ELR (cell line): ENCODE measurements around the gene ADD1.

Experiments
- DNase-seq: peaks from one replicate; pipeline ENCODE4 v3.0.0-alpha.2; 2015; ENCODE audit warnings: low read depth

Gene ADD1

GRCh38 chr4:2843263-2843940, at the start of gene ADD1:
Gene ADD1, plus strand, starts transcription at chr4:2843844. Its CDS starts 32,072 bp downstream, at chr4:2875916.
- peak; percentile 82 for DNase-seq

GRCh38 chr4:2794486-2795299, 49.0 kb upstream of the ADD1 start:
- peak; percentile 76 for DNase-seq

GRCh38 chr4:2795300-2795892, 48.2 kb upstream of the ADD1 start:
- DNase-seq = no peak

DNA sequence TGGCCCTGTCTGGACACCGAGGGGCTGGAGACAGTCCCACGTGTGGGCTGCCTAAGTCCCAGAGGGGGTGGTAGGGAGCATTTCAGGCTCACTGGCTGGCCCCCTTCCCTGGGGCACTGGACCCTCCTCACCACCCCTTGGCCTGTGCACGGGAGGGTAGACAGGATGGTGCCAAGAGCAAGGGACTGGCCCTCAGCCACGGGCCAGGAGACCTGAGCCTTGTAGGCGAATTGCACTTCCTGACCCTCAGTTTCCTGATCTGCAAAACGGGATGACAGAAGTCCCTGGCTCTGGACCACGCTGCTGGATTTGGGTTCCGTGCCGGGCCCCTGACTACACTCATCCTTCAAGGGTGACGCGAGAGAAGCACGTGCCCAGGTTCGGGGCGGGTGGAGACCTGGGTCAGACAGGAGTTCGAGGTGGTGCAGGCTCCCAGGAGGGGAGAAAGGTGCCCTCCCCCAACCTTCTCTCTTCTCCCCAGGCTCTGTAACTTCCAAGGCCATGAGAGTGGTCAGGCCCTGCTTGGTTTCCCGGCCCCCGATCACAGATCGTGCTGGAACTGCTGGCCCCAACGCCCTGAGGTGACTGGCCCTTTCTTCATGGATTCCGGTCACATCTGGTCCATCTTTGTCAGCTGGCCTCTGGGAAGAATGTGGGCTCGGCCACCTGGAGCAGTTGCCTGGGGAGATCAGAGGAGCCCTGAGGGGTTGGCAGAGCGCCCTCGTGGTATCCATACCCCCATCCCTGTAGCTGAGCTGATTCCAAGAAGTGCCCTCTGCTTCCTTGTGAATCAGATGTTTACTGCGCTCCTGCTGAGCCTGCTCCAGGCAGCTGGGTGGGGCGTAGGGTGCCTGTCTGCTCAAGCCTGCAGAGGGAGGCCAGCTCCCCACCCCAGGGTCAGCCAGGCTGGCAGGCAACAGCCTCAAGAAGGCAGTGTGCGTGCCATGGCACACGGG, 47.5 kb upstream of the ADD1 start:
- peak; percentile 78 for DNase-seq

DNA sequence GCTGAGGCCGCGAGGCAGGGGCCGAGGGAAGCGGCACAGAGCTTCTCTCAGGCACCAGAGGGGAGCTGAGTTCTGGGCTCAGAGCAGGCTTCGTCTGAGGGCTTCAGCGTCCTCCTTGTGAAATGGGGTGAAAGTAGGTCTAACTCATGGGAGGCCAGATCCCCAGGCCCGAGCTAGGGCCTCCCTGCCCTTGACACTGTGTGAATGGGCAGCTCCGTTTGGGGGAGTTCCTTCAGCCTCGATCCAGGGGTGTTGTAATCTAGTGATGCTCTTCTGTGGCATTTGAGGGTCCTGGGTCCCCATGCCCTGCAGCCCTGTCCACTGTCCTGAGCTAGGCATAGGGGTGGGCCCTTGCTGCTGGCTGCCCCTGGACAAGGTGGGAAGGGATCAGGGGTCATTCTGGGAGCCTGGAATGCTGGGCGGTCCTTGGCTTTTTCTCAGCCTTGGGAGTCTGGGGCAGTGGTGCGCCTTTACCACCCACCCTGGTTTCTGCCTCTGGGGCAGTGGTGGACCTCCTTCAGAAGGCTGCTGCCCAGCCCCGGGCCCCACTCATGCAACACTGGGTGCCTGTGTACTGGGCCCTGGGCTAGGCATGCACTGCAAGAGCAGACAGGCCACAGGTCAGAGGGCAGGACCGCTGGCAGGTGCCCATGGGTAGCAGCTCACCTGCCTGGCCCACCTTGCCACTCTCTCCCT, 46.6 kb upstream of the ADD1 start:
- no peak for DNase-seq

- DNase-seq = no peak
Measured at GRCh38 chr4:2797545-2798305, 45.9 kb upstream of the ADD1 start.

- no peak for DNase-seq
Measured at GRCh38 chr4:2798399-2799223, 45.0 kb upstream of the ADD1 start.

DNA sequence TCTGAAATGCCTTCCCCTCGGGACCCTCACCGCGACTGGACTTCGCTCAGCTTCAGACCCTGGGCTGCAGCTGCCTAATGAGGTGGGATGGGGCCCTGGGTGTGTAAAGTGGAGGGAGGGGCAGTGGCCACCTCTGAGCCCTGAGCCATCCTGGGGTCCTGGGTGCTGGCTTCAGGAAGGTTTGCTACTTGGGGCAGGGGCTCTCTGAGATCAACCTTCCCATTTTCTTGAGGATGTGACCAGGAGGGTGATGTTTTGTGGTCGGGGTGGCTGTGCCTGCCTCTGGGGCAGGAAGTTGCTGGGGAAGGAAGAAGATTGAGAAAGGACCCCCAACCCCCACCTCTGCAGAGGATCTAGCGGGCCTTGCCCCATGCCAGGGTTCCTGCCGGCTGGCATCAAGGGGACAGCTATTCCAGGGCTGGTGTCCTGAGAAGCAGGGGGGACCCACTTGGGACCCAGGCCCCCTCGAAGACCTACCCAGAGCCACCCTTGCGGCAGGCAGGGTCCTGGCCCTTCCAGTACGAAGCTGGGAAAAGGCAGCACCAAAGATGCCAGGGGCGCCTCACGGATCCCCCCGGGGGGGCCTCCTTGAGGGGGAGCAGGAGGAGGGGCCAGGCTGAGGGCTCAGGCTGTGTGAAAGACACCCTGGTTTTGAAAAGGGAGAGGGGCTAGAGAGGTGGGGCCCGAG, 44.3 kb upstream of the ADD1 start:
- DNase-seq = no peak

DNA sequence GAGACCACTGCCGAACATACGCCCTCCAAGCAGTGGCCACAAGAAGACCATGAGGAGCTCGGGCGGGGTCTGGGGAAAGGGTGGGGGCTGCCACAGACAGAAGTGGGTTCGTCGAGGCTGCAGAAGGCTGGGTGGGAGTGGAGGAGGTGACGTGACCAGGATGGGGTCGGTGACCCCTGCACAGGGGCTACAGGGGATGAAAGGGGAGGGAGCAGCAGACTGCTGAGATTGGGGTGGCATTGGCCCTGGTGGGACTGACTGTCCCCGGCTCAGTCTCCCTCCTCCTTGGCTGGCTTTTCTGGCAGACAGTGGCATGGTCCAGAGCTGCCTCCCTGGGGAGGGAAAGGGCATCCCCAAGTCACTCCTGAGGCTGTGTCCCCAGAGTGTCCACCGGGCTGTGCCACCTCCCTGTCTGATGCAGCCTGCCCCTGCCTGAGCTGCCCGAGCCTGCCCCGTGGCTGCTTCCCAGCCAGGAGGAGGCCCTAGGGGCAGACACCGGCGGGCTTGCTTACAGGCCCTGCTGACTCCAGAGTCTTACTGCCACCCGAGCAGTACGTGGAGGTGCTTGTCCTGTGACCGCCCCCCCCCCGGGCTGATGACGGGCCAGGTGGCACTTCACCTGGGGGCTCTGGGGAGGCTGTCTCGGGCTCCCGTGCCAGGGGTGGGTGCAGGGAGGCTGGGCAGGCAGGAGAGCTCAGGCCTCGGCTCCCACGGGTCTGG, 43.5 kb upstream of the ADD1 start:
- DNase-seq = no peak

DNA sequence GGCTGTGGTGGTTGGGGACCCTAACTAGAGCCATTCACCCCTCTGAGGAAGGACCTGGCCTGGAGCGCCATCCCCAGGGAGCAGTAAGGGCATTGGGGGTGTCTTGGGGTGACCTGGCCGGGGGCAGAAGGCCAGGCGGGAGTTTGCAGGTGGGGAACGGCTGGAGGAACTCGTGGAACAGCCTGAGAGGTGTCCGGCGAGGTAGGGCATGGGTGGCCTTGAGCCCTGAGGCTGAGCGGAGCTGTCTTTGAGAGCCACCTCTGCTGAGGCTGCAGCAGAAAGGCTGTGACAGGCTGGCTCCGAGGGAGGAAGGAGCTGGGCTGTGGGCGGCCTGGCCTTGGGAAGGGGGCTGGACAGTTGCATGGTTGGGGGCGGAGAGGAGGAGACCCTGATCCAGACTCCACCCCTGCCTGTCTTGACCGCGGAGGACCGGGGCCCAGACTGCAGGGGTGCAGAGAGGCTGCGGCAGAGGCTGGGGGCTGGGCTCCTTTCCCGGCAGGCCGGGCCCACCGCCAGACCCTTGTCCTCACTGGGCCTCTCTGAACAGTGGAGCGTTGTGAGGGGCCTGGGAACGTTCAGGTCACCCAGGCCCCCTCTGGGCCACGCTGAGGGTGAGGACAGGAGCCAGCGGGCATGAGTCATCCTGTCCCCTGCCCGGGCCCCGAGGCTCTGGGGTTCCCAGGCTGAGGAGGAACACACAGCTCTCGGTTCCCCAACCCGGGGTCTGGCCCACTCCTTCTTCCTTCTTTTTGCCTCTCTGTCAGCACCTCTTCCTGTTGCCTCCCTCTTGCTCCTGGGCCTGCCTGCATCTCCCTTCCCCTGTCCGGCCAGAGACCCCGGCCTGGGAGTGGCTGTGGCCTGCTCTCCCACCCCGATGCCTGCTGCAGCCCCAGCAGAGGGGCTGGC, 42.7 kb upstream of the ADD1 start:
- DNase-seq = peak; percentile 49

- DNase-seq = no peak
Measured at GRCh38 chr4:2802618-2803531, 40.8 kb upstream of the ADD1 start.

- DNase-seq = peak; percentile 42
Measured at GRCh38 chr4:2803624-2804448, 39.8 kb upstream of the ADD1 start.

DNA sequence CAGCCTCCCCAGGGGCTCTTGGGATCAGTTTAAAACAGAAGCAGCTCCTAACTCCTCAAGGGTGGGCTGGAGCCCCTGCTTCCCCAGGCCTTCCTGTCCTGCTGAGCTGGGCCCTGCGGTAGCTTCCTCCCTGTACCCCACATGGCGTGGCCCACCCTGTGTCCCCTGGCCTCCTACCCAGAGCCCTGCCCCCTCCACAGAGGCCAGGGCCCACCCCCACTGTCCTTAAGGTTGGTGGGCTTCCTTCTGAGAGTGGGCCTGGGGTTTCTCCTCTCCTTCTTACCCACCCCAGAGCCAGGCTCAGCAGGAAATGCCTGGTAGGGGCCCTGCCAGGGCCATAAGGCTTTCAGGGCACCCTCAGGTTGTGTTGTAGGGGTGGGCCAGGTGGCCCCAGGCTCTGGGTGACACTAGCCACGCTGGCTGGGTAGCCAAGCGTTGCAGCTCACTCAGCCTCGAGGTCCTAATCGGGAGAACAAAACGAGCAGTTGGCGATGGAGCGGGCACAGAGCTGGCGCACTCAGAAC, 39.1 kb upstream of the ADD1 start:
- DNase-seq = no peak

DNA sequence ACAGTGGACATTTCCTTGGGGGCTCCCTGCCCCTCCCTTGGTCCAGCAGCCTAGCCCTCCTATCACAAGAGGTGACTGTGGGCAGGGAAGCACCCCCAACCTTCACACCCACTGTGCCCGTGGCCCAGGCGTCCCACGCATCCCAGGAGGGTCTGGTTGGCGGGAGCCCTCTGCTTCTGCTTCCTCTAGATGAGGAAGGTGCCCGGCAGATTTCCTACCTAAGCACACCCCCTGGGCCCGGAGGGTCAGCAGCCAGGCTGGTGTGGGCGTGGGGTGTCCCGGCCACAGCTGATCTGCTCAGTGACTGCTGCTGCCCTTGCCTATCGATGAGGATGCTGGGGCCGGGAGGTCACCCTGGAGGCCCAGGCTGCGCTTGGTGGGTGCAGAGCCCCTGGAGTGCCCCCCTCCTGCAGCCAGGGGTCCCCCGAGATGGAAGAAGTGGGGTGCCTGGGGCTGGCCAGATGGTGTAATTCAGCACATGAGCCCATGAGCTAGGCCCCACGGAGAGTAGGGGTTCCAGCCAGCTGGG, 38.6 kb upstream of the ADD1 start:
- DNase-seq = no peak
